Subcutaneous abdominal adipose tissue (tissue), 5 donors: Measurements from ENCODE around the gene SEC62.

ENCODE experiments used
- H3K27ac ChIP-seq: one replicate; pipeline ENCODE4 v1.7.0; 2013; ENCODE audit warnings: low read depth, mild to moderate bottlenecking, inconsistent platforms, low read length, moderate library complexity
- H3K27me3 ChIP-seq, 5 donors: one replicate each; pipeline ENCODE4 v1.7.0; 2013; ENCODE audit warnings: low read length in 5 of 5, inconsistent platforms in 1 of 5; ENCODE audit not compliant: control insufficient read depth in 5 of 5, insufficient read depth in 4 of 5
- H3K36me3 ChIP-seq, 5 donors: one replicate each; pipeline ENCODE4 v1.7.0; 2013; ENCODE audit warnings: low read length in 5 of 5; ENCODE audit not compliant: control insufficient read depth in 5 of 5, insufficient read depth in 5 of 5
- H3K4me1 ChIP-seq, 5 donors: one replicate each; pipeline ENCODE4 v1.7.0; 2013; ENCODE audit warnings: low read length in 5 of 5, mild to moderate bottlenecking in 3 of 5, moderate library complexity in 1 of 5; ENCODE audit not compliant: control insufficient read depth in 5 of 5, insufficient read depth in 5 of 5
- H3K4me3 ChIP-seq, 5 donors: one replicate each; pipeline ENCODE4 v1.7.0; 2013; ENCODE audit warnings: low read length in 5 of 5, low read depth in 1 of 5
- H3K9ac ChIP-seq, 5 donors: one replicate each; pipeline ENCODE4 v1.7.0; 2013; ENCODE audit warnings: low read length in 5 of 5, mild to moderate bottlenecking in 4 of 5, moderate library complexity in 3 of 5
- H3K9me3 ChIP-seq, 5 donors: one replicate each; pipeline ENCODE4 v1.7.0; 2013; ENCODE audit warnings: low read length in 5 of 5; ENCODE audit not compliant: control insufficient read depth in 5 of 5
- donor health status: healthy.
- donor health status: healthy.
- donor health status: healthy.
- donor health status: healthy.
- donor health status: healthy.

SEC62 gene, protein sequence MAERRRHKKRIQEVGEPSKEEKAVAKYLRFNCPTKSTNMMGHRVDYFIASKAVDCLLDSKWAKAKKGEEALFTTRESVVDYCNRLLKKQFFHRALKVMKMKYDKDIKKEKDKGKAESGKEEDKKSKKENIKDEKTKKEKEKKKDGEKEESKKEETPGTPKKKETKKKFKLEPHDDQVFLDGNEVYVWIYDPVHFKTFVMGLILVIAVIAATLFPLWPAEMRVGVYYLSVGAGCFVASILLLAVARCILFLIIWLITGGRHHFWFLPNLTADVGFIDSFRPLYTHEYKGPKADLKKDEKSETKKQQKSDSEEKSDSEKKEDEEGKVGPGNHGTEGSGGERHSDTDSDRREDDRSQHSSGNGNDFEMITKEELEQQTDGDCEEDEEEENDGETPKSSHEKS

DNA sequence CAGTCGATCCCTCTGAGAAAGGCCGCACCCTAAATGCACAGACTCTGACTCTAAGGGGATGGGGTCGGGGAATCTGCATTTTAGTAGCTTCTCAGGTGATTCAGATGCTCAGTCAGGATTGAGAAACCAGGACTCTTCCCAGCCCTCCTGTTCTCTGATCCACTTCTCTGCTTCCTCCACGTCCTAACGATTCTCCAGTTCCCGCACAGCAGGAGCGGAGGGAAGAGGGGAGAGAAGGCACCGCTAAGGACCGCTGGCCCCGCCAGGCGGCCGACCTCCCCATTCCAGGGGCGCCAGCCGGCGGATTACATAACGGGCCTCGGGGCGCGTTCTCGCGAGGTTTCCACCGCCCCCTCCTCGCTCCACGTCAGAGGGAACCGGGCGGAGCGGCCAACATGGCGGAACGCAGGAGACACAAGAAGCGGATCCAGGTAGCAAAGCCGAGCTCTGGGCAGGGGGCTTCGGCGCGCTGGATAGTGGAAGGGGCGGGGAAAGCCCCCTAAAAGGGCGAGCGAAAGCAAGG is at the start of gene SEC62:
SEC62 (plus strand) TSS at position 380 of the 523 bp plus-strand sequence; CDS start at position 396, 16 bp downstream.
- Histone ChIP-seq H3K27me3 (no peaks in the 10 kb centered on the region), H3K9ac (peak within 1 kb of the TSS; percentile 87 to 98 (median 96)), H3K9me3 (peaks cover 0 to 7% (median 0%) of the 10 kb centered on the region in 5 donors), H3K4me3 (peak within 1 kb of the TSS; percentile 88 to 98 (median 90)), H3K27ac (peak within 1 kb of the TSS; percentile 87), H3K4me1 (peaks cover 1 to 35% (median 30%) of the 10 kb centered on the region in 5 donors), H3K36me3 (peaks cover 0 to 4% (median 0%) of the 10 kb centered on the region in 5 donors)

DNA sequence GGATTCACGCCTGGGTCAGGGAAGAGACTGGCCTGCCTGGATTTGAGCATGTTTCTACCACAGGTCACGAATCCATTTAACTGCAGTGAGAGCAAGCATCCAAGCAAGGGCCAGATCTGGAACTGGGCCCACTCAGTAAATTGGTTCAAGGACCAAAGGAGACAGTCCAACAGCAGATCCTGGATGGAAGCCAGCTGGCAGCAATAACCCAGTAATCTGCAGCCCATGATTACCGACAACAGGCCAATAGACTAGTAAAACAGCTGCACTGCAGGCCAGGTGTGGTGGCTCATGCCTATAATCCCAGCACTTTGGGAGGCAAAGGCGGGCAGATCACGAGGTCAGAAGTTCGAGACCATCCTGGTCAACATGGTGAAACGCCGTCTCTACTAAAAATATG is 43.4 kb upstream of the SEC62 start:
- Histone ChIP-seq H3K27ac (no peak overlapping the region), H3K36me3 (no peaks in the 10 kb centered on the region), H3K4me3 (no peak overlapping the region), H3K9ac (no peak overlapping the region), H3K4me1 (peaks cover 0 to 12% (median 5%) of the 10 kb centered on the region in 5 donors), H3K9me3 (no peaks in the 10 kb centered on the region), H3K27me3 (no peaks in the 10 kb centered on the region)

DNA sequence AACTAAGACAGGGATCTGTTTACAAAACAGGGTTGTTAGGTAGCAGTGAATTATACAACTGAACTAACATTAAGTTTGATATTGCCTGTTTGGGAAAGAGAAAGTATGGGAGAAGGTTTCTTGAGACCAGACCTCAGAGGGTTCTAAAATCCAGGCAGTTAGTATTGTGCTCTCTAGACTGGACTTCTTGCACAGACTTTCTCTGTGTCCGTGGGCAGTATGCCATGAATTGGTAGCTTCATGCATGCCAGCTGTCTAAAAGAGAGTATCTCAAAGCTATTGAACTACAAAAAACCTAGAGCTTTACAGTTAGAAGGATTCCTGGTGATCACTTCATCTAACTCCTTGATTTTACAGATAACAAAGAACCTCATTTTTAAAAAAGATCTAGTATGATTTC is 42.8 kb upstream of the SEC62 start:
- Histone ChIP-seq H3K27ac (no peak overlapping the region), H3K4me1 (peaks cover 0 to 15% (median 5%) of the 10 kb centered on the region in 5 donors), H3K9ac (no peak overlapping the region), H3K27me3 (no peaks in the 10 kb centered on the region), H3K4me3 (no peak overlapping the region), H3K9me3 (no peaks in the 10 kb centered on the region), H3K36me3 (no peaks in the 10 kb centered on the region)

DNA sequence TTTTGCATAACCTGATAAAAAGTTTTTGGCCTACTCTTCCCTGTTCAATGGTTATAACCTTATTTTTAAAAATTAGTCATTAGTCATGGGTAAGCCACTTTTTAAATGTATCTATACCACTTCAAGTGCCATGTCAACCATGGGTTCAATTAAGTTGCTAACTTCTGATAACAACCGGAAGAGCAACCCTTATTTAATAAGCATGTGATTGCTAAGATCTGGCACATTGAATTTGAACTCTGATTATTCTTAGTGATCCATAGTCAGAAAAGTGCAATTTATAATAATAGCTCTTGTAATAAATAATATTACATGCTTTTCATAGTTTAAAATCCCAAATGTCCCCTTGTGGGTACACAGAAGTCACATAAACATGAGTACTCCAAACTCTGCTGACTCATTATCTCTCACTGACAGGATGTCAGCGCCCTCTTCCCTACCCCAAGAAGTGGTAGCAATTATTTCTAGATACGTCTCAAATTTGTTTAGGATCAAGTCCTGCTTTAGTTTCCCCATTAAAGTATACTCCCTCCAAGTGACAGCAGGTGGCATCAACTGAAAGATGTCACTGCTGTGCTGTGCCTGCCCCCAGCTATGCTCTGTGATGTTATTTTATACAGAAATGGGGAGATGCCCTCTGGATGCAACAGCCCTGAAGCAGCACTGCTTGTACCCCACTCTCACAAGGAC is 36.6 kb upstream of the SEC62 start:
- Histone ChIP-seq H3K27ac (no peak overlapping the region), H3K9me3 (no peaks in the 10 kb centered on the region), H3K36me3 (no peaks in the 10 kb centered on the region), H3K9ac (no peak overlapping the region), H3K4me1 (peaks cover 0 to 16% (median 6%) of the 10 kb centered on the region in 5 donors), H3K4me3 (no peak overlapping the region), H3K27me3 (peaks cover 0 to 4% (median 0%) of the 10 kb centered on the region in 5 donors)

DNA sequence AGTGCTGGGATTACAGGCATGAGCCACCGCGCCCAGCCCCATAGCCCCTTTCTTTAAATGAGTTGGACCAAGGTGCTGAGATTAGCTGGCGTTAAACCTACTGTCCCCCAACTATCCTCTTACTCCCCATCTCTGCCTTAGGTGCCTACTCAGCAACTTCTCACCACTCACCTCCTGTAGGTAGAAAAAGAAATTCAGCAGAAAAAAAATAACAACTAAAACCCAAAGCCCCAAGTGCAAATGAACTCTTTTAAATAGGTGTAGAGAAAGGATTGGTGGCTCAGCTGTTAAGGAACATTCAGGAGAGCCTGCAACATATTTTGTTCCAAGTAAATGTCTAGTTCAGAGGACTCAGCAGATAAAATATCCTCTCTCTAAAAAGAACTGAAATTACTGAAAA is 35.8 kb upstream of the SEC62 start:
- Histone ChIP-seq H3K36me3 (no peaks in the 10 kb centered on the region), H3K4me3 (no peak overlapping the region), H3K9ac (no peak overlapping the region), H3K9me3 (no peaks in the 10 kb centered on the region), H3K27ac (no peak overlapping the region), H3K27me3 (peaks cover 0 to 4% (median 0%) of the 10 kb centered on the region in 5 donors), H3K4me1 (peaks cover 0 to 16% (median 6%) of the 10 kb centered on the region in 5 donors)

DNA sequence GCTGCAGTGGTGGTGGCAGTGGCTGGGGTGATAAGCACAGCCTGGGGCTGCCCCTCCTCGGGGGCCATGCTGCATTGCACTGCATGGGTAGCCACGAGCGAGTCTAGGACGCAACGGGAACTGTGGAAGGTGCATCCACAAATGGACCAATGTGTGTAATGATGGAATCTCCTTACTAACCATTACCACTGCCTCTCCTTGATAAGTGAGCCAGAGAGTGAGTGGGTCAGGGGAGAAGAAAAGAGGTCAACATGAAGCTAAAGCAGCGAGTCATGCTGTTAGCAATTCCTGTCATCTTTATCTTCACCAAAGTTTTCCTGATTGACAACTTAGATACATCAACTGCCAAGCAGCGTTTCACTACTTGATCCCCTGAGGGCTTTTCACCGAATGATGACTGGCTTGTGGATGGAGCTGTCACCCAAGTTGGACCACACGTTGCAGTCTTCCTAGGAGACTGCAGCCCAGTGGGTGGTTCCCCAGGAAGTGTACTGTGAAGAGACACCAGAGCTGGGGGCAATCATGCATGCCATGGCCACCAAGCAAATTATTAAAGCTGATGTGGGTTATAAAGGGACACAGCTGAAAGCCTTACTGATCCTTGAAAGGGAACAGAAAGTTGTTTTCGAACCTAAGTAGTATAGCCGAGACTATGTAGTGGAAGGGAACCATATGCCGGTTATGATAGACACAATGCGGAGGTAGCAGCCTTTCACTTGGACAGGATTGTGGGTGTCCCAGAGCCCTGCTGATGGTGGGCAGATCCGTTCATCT is 34.7 kb upstream of the SEC62 start:
- no peak overlapping the region for H3K27ac ChIP-seq
- H3K9me3 ChIP-seq: no peaks in the 10 kb centered on the region
- H3K4me1 ChIP-seq: peaks cover 0 to 16% (median 6%) of the 10 kb centered on the region in 5 donors
- no peak overlapping the region for H3K4me3 ChIP-seq
- H3K36me3 ChIP-seq: no peaks in the 10 kb centered on the region
- peaks cover 0 to 4% (median 0%) of the 10 kb centered on the region in 5 donors for H3K27me3 ChIP-seq
- H3K9ac ChIP-seq: no peak overlapping the region

DNA sequence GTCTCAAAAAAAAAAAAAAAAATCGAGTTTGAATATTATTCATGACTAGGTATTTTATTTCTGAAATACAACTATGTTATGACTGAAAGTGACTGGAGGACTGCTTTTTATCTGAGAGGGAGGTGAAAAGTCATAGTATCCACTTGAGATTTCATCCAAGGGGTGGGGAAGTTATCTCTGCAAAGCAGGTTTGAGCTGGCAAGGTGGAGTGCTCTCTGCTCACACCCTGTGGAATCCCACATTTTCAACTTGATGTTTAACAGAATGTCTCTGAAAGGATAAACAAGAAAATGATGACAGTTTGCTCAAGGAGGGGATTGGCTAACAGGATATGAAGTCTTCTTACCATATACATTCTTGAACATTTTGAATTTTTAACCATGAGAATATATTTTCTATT is 27.3 kb upstream of the SEC62 start:
- H3K4me1 ChIP-seq: no peaks in the 10 kb centered on the region
- no peak overlapping the region for H3K27ac ChIP-seq
- H3K9ac ChIP-seq: no peak overlapping the region
- H3K27me3 ChIP-seq: peaks cover 0 to 4% (median 0%) of the 10 kb centered on the region in 5 donors
- no peaks in the 10 kb centered on the region for H3K36me3 ChIP-seq
- no peak overlapping the region for H3K4me3 ChIP-seq
- no peaks in the 10 kb centered on the region for H3K9me3 ChIP-seq

DNA sequence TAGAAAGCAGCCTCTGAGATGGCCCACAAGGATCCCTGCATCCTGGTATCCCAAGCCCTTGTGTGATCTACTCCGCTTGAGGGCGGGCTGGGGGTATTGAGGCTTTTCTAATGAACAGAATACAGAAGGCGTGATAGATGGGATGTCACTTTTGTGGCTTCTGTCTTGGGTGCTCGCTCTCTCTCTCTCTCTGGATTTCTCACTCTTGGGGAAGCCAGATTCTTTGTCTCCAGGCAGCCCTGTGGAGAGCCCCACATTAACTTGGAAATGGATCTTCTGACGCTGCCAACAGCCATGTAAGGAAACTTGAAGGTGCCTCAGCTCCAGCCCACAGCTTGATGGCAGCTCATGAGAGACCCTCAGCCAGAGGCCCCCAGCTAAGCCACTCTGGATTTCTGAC is 26.9 kb upstream of the SEC62 start:
- Histone ChIP-seq H3K4me3 (no peak overlapping the region), H3K9me3 (no peaks in the 10 kb centered on the region), H3K27me3 (peaks cover 0 to under 1% (median 0%) of the 10 kb centered on the region in 5 donors), H3K27ac (no peak overlapping the region), H3K36me3 (no peaks in the 10 kb centered on the region), H3K9ac (no peak overlapping the region), H3K4me1 (no peaks in the 10 kb centered on the region)

DNA sequence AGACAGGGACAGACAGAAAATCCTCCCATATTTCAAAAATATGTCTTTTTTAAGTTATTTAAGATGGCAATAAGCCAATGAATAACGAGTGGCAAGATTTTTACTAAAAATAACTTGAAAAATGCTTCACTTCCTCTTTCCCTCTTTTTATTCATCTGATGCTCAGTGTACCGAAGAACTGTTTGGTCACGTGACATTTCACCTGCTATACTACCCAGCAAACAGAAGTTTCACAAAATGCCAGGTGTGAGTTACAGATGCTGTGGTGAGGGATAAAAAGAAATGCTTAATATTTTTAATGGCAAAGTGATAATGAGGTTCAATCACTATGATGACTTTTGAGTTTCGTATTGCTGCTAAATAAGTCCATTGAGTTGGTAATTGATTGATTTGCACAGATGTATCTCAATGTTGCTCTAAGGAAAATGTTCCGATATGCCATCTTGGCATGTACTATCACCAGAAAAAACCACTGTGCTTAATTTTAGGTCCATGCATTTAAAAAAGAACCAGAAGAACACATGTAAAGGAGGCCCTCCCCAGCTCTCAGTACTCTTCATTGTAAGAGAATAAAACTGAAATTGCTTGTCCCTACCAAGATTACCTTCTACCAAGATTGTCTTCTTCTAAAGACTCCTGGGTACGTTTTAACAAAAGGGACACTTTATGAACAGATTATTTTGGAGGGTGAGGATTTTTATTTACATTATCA is 26.0 kb upstream of the SEC62 start:
- Histone ChIP-seq H3K36me3 (no peaks in the 10 kb centered on the region), H3K27me3 (no peaks in the 10 kb centered on the region), H3K9ac (no peak overlapping the region), H3K27ac (no peak overlapping the region), H3K4me1 (no peaks in the 10 kb centered on the region), H3K4me3 (no peak overlapping the region), H3K9me3 (no peaks in the 10 kb centered on the region)
